22Rv1 (cell line): ENCODE measurements around the gene F12.

Source experiments
- ZFX ChIP-seq: fragments of 450-650 bp; IDR thresholded peaks from 2 replicates; pipeline ENCODE4 v1.6.1; 2017; ENCODE audit warnings: antibody characterized with exemption, borderline replicate concordance
- TF ChIP-seq, protein P1 (sequence below): fragments of 450-650 bp; IDR thresholded peaks from 2 replicates; pipeline ENCODE4 v1.5.1; 2017; ENCODE audit warnings: mild to moderate bottlenecking

DNA sequence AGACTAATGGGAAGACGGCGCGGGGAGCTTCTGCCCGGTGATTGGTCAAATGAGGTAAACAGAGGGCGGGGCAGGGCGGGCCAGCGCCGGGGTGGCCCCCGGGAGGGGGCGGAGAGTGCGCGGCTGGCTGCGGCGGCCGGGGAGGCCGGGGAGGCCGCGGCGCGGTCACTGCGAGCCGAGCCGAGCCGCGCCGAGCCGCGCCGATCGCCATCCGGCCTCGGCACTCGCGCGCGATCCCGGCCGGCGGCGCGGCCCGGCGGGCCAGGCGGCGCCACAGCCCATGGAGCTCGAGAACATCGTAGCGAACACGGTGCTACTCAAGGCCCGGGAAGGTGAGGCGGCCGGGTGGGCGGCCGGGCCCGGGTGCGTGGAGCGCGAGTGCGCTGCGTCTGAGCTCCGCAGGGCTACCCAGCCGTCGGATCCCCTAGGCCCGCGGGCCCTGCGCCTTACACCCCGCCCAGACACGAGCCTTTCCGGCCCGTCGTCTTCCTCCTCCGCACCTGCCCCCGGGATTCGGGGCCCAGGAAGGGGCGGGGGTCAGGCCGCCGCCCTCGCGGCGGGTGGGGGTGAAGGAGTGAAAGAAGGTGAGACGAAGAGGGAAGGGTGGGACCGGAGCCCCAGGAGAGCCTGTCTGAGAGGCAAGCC is 17.3 kb upstream of the F12 start, which contains the start of gene GRK6:
- TF ChIP-seq, protein P1, sequence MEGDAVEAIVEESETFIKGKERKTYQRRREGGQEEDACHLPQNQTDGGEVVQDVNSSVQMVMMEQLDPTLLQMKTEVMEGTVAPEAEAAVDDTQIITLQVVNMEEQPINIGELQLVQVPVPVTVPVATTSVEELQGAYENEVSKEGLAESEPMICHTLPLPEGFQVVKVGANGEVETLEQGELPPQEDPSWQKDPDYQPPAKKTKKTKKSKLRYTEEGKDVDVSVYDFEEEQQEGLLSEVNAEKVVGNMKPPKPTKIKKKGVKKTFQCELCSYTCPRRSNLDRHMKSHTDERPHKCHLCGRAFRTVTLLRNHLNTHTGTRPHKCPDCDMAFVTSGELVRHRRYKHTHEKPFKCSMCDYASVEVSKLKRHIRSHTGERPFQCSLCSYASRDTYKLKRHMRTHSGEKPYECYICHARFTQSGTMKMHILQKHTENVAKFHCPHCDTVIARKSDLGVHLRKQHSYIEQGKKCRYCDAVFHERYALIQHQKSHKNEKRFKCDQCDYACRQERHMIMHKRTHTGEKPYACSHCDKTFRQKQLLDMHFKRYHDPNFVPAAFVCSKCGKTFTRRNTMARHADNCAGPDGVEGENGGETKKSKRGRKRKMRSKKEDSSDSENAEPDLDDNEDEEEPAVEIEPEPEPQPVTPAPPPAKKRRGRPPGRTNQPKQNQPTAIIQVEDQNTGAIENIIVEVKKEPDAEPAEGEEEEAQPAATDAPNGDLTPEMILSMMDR: no peak
- no peak for TF ChIP-seq ZFX
